SK-N-SH treated with all-trans-retinoic acid at 6 μM for 48 hours (cell line): ENCODE measurements around the gene SLC38A8.

Source experiments
- ATAC-seq: fragments of 200-7000 bp; cut with Tn5 transposase; 3 replicates; pipeline ENCODE4 v1.9.1; 2020; ENCODE audit warnings: mild to moderate bottlenecking, moderate library complexity
- ARNTL ChIP-seq: fragments of 450-650 bp; formaldehyde crosslinking; IDR thresholded peaks from 2 replicates; pipeline ENCODE4 v1.5.0; 2020; ENCODE audit warnings: low read depth, mild to moderate bottlenecking, moderate library complexity, borderline replicate concordance
- BACH2 ChIP-seq: fragments of 250-450 bp; sonication (Bioruptor Pico); IDR thresholded peaks from 2 replicates; pipeline ENCODE4 v1.9.0; 2021; ENCODE audit warnings: mild to moderate bottlenecking, borderline replicate concordance
- CREB5 ChIP-seq: fragments of 250-450 bp; sonication (Bioruptor Pico); IDR thresholded peaks from 2 replicates; pipeline ENCODE4 v1.5.1; 2020; ENCODE audit warnings: low read depth, mild to moderate bottlenecking, moderate library complexity
- CSRNP3 ChIP-seq: fragments of 250-450 bp; sonication (Bioruptor Pico); IDR thresholded peaks from 2 replicates; pipeline ENCODE4 v1.5.1; 2021; ENCODE audit warnings: mild to moderate bottlenecking, moderate library complexity
- GLIS3 ChIP-seq: fragments of 250-450 bp; sonication (Bioruptor Pico); IDR thresholded peaks from 2 replicates; pipeline ENCODE4 v1.5.0; 2020; ENCODE audit warnings: mild to moderate bottlenecking, moderate library complexity
- ISL1 ChIP-seq: fragments of 250-450 bp; sonication (Bioruptor Pico); IDR thresholded peaks from 2 replicates; pipeline ENCODE4 v2.1.2; 2022; ENCODE audit warnings: mild to moderate bottlenecking, moderate library complexity
- OSR1 ChIP-seq: fragments of 250-450 bp; sonication (Bioruptor Pico); IDR thresholded peaks from 2 replicates; pipeline ENCODE4 v1.8.0; 2022; ENCODE audit warnings: moderate library complexity, mild to moderate bottlenecking, inconsistent platforms
- PATZ1 ChIP-seq: fragments of 250-450 bp; sonication (Bioruptor Pico); IDR thresholded peaks from 2 replicates; pipeline ENCODE4 v1.8.0; 2020; ENCODE audit warnings: mild to moderate bottlenecking, moderate library complexity, borderline replicate concordance
- PPARA ChIP-seq: fragments of 250-450 bp; sonication (Bioruptor Pico); IDR thresholded peaks from 2 replicates; pipeline ENCODE4 v1.5.0; 2020; ENCODE audit warnings: mild to moderate bottlenecking, borderline replicate concordance
- RARB ChIP-seq: fragments of 250-450 bp; sonication (Bioruptor Pico); IDR thresholded peaks from 2 replicates; pipeline ENCODE4 v1.8.0; 2021; ENCODE audit warnings: mild to moderate bottlenecking, moderate library complexity
- SNAI2 ChIP-seq: fragments of 250-450 bp; sonication (Bioruptor Pico); IDR thresholded peaks from 2 replicates; pipeline ENCODE4 v1.5.0; 2020; ENCODE audit warnings: mild to moderate bottlenecking, moderate library complexity
- TCF4 ChIP-seq: fragments of 250-450 bp; sonication (Bioruptor Pico); IDR thresholded peaks from 2 replicates; pipeline ENCODE4 v1.8.0; 2021; ENCODE audit warnings: mild to moderate bottlenecking, moderate library complexity, borderline replicate concordance
- TOX ChIP-seq: fragments of 250-450 bp; sonication (Bioruptor Pico); IDR thresholded peaks from 2 replicates; pipeline ENCODE4 v1.8.0; 2021; ENCODE audit warnings: mild to moderate bottlenecking, moderate library complexity, borderline replicate concordance
- TSHZ2 ChIP-seq: fragments of 250-450 bp; sonication (Bioruptor Pico); IDR thresholded peaks from 2 replicates; pipeline ENCODE4 v1.5.0; 2020; ENCODE audit warnings: mild to moderate bottlenecking, moderate library complexity
- ZC3H10 ChIP-seq: fragments of 250-450 bp; sonication (Bioruptor Pico); IDR thresholded peaks from 2 replicates; pipeline ENCODE4 v1.5.1; 2021; ENCODE audit warnings: mild to moderate bottlenecking, moderate library complexity
- ZFP3 ChIP-seq: fragments of 250-450 bp; sonication (Bioruptor Pico); IDR thresholded peaks from 2 replicates; pipeline ENCODE4 v1.5.0; 2020; ENCODE audit warnings: mild to moderate bottlenecking, moderate library complexity
- ZFP30 ChIP-seq: fragments of 450-650 bp; formaldehyde crosslinking; IDR thresholded peaks from 2 replicates; pipeline ENCODE4 v1.5.0; 2022; ENCODE audit warnings: mild to moderate bottlenecking, moderate library complexity
- ZNF70 ChIP-seq: fragments of 450-650 bp; formaldehyde crosslinking; IDR thresholded peaks from 2 replicates; pipeline ENCODE4 v1.5.0; 2020; ENCODE audit warnings: mild to moderate bottlenecking, moderate library complexity
- ZNF8 ChIP-seq: fragments of 450-650 bp; formaldehyde crosslinking; IDR thresholded peaks from 2 replicates; pipeline ENCODE4 v1.5.0; 2020; ENCODE audit warnings: mild to moderate bottlenecking, moderate library complexity

Gene SLC38A8

GRCh38 chr16:84079664-84080063 is 37.1 kb upstream of the SLC38A8 start:
- ATAC-seq, result no peak
- no peak for TF ChIP-seq GLIS3 (CRISPR knock-in tag)
- TF ChIP-seq ARNTL (CRISPR knock-in tag), result no peak
- TF ChIP-seq PATZ1 (CRISPR knock-in tag), result no peak
- TF ChIP-seq ZC3H10 (CRISPR knock-in tag), result no peak
- TF ChIP-seq CREB5, result no peak

- no peak for TF ChIP-seq PATZ1 (CRISPR knock-in tag)
- no peak for TF ChIP-seq SNAI2 (CRISPR knock-in tag)
- TF ChIP-seq ARNTL (CRISPR knock-in tag), result no peak
- no peak for TF ChIP-seq ISL1 (CRISPR knock-in tag)
- TF ChIP-seq TSHZ2 (CRISPR knock-in tag), result no peak
- no peak for TF ChIP-seq TCF4
- TF ChIP-seq CSRNP3 (CRISPR knock-in tag), result no peak
- no peak for TF ChIP-seq PPARA
- no peak for TF ChIP-seq ZFP30
- no peak for ATAC-seq
These were observed 32.8 kb upstream of the SLC38A8 start for GRCh38 chr16:84075376-84075775.

GRCh38 chr16:84074721-84075120 is 32.1 kb upstream of the SLC38A8 start:
- ATAC-seq, result no peak
- TF ChIP-seq ZNF8 (CRISPR knock-in tag) (no peak), GLIS3 (CRISPR knock-in tag) (no peak), ZFP3 (CRISPR knock-in tag) (no peak), OSR1 (no peak), TSHZ2 (CRISPR knock-in tag) (no peak), SNAI2 (CRISPR knock-in tag) (no peak)

- peak; percentile 89 for ATAC-seq
- no peak for TF ChIP-seq SNAI2 (CRISPR knock-in tag)
- no peak for TF ChIP-seq OSR1
- TF ChIP-seq ZC3H10 (CRISPR knock-in tag), result no peak
- TF ChIP-seq BACH2 (CRISPR knock-in tag), result no peak
- no peak for TF ChIP-seq TOX (CRISPR knock-in tag)
- no peak for TF ChIP-seq ZNF70 (CRISPR knock-in tag)
- no peak for TF ChIP-seq RARB (CRISPR knock-in tag)
- TF ChIP-seq TCF4, result no peak
- no peak for TF ChIP-seq CREB5
- TF ChIP-seq ISL1 (CRISPR knock-in tag), result no peak
- TF ChIP-seq, all 23 proteins: peak for 0
These were observed 29.4 kb upstream of the SLC38A8 start for GRCh38 chr16:84072014-84072413.
